Measurements from ENCODE around the gene ADAMTS14. TPM values are rescaled to one million over a fixed set of nuclear protein-coding genes. Genes with fewer than 3 reads are reported as not detected.

Gene ADAMTS14
- total RNA-seq, 1 donor from 2014 or later, result 0.53 TPM

- Histone ChIP-seq H3K27ac (no peak overlapping the region), H3K4me1 (no peaks in the 10 kb centered on the region), H3K4me3 (no peak overlapping the region), H3K27me3 (ENCODE audit: low read depth) (peaks cover 6% of the 10 kb centered on the region), H3K36me3 (no peaks in the 10 kb centered on the region), H3K9me3 (no peaks in the 10 kb centered on the region)
- ATAC-seq (no peak), DNase-seq (no peak)
- TF ChIP-seq CTCF (IDR thresholded peaks at IDR 0.05), result no peak
- intact Hi-C loops (cut with DNase I), result no loop called here
Observed at GRCh38 chr10:70795613-70796012, 123.3 kb downstream of the ADAMTS14 start.

GRCh38 chr10:70797840-70798239, 125.5 kb downstream of the ADAMTS14 start:
- TF ChIP-seq CTCF (IDR thresholded peaks at IDR 0.05), result no peak
- H3K27me3 ChIP-seq (ENCODE audit: low read depth), result peaks cover 6% of the 10 kb centered on the region
- DNase-seq (no peak), ATAC-seq (no peak)
- no peak overlapping the region for H3K27ac ChIP-seq
- H3K36me3 ChIP-seq, result no peaks in the 10 kb centered on the region
- H3K4me1 ChIP-seq, result no peaks in the 10 kb centered on the region
- no peaks in the 10 kb centered on the region for H3K9me3 ChIP-seq
- H3K4me3 ChIP-seq, result no peak overlapping the region
- intact Hi-C loops (cut with DNase I), result no loop called here

- intact Hi-C loops (cut with DNase I), result no loop called here
- no peak overlapping the region for H3K4me3 ChIP-seq
- H3K36me3 ChIP-seq, result no peaks in the 10 kb centered on the region
- H3K9me3 ChIP-seq, result no peaks in the 10 kb centered on the region
- no peaks in the 10 kb centered on the region for H3K4me1 ChIP-seq
- no peak for ATAC-seq
- H3K27ac ChIP-seq, result no peak overlapping the region
- H3K27me3 ChIP-seq (ENCODE audit: low read depth), result peaks cover 6% of the 10 kb centered on the region
- DNase-seq, result no peak
- TF ChIP-seq CTCF (IDR thresholded peaks at IDR 0.05), result no peak
Observed at GRCh38 chr10:70799124-70799523, 126.8 kb downstream of the ADAMTS14 start.

- H3K9me3 ChIP-seq, result no peaks in the 10 kb centered on the region
- no peak for DNase-seq
- H3K4me1 ChIP-seq, result no peaks in the 10 kb centered on the region
- no peak overlapping the region for H3K27ac ChIP-seq
- intact Hi-C loops (cut with DNase I), result no loop called here
- H3K4me3 ChIP-seq, result no peak overlapping the region
- H3K27me3 ChIP-seq (ENCODE audit: low read depth), result peaks cover 6% of the 10 kb centered on the region
- no peak for TF ChIP-seq CTCF (IDR thresholded peaks at IDR 0.05)
- no peak for ATAC-seq
- no peaks in the 10 kb centered on the region for H3K36me3 ChIP-seq
Observed at GRCh38 chr10:70801854-70802253, 129.5 kb downstream of the ADAMTS14 start.

GRCh38 chr10:70803775-70804420, 131.6 kb downstream of the ADAMTS14 start:
- intact Hi-C loops (cut with DNase I), result no loop called here

More at GRCh38 chr10:70803775-70804420, 131.6 kb downstream of the ADAMTS14 start:
- no peak for TF ChIP-seq CTCF (IDR thresholded peaks at IDR 0.05)
- Histone ChIP-seq H3K27me3 (ENCODE audit: low read depth) (no peaks in the 10 kb centered on the region), H3K9me3 (no peaks in the 10 kb centered on the region), H3K27ac (no peak overlapping the region), H3K4me3 (no peak overlapping the region), H3K36me3 (no peaks in the 10 kb centered on the region), H3K4me1 (no peaks in the 10 kb centered on the region)
- no peak for DNase-seq
- ATAC-seq, result peak in 1 of 2 donors; percentile 21

Measured in lower lobe of right lung (tissue), 2 donors.